Neural cell (in vitro differentiated cells): ENCODE data around the gene DCAF8. TPM values are rescaled to one million over a fixed set of nuclear protein-coding genes. Genes with fewer than 3 reads are reported as not detected.

Experiments used
- H2AFZ ChIP-seq: fragments of 200-600, 300-800 bp; sonication (generic), shearing (Covaris generic); 2 replicates; pipeline ENCODE4 v1.6.0; 2014; ENCODE audit warnings: low read depth, mild to moderate bottlenecking, antibody characterized with exemption, low read length, moderate library complexity
- H3F3A ChIP-seq: fragments of 200-600 bp; shearing (Covaris generic); 2 replicates; pipeline ENCODE4 v1.6.1; 2016; ENCODE audit warnings: mild to moderate bottlenecking, moderate library complexity, mixed read lengths, antibody characterized with exemption, low read length; ENCODE audit not compliant: insufficient read depth, poor library complexity, severe bottlenecking
- H3K27ac ChIP-seq: fragments of 200-600, 300-800 bp; sonication (generic), shearing (Covaris generic); 2 replicates; pipeline ENCODE4 v1.5.1; 2014; ENCODE audit warnings: mild to moderate bottlenecking, low read length, moderate library complexity
- H3K27me3 ChIP-seq: fragments of 300-800, 200-600 bp; sonication (generic), shearing (Covaris generic); 2 replicates; pipeline ENCODE4 v1.6.0; 2014; ENCODE audit warnings: mild to moderate bottlenecking, low read depth, low read length, moderate library complexity; ENCODE audit not compliant: insufficient read depth
- H3K36me3 ChIP-seq: fragments of 300-800, 200-600 bp; sonication (generic), shearing (Covaris generic); 2 replicates; pipeline ENCODE4 v1.5.1; 2014; ENCODE audit warnings: mild to moderate bottlenecking, antibody characterized with exemption, low read length, moderate library complexity; ENCODE audit not compliant: insufficient read depth
- H3K4me2 ChIP-seq: fragments of 300-800, 200-600 bp; sonication (generic), shearing (Covaris generic); 2 replicates; pipeline ENCODE4 v1.6.0; 2014; ENCODE audit warnings: mild to moderate bottlenecking, low read length
- H3K4me3 ChIP-seq: fragments of 300-800, 200-600 bp; sonication (generic), shearing (Covaris generic); 2 replicates; pipeline ENCODE4 v1.5.1; 2014; ENCODE audit warnings: mild to moderate bottlenecking, low read length, moderate library complexity
- H3K79me2 ChIP-seq: fragments of 200-600 bp; shearing (Covaris generic); replicated peaks from 2 replicates; pipeline ENCODE4 v1.6.0; 2014; ENCODE audit warnings: mild to moderate bottlenecking, low read length, moderate library complexity; ENCODE audit not compliant: insufficient read depth
- H3K9ac ChIP-seq: fragments of 300-800, 200-600 bp; sonication (generic), shearing (Covaris generic); 2 replicates; pipeline ENCODE4 v1.6.1; 2016; ENCODE audit warnings: mild to moderate bottlenecking, low read length, mixed read lengths
- H3K9me2 ChIP-seq: fragments of 200-600 bp; shearing (Covaris generic); 2 replicates; pipeline ENCODE4 v1.6.1; 2016; ENCODE audit warnings: mild to moderate bottlenecking, low read length, mixed read lengths; ENCODE audit not compliant: insufficient read depth
- H3K9me3 ChIP-seq: fragments of 200-600, 300-800 bp; sonication (generic), shearing (Covaris generic); 2 replicates; pipeline ENCODE4 v1.6.1; 2016; ENCODE audit warnings: mild to moderate bottlenecking, mixed run types, low read length, moderate library complexity, mixed read lengths
- H4K20me1 ChIP-seq: fragments of 200-600 bp; shearing (Covaris generic); 2 replicates; pipeline ENCODE4 v1.6.1; 2016; ENCODE audit warnings: mild to moderate bottlenecking, mixed run types; ENCODE audit not compliant: insufficient read depth
- CTCF ChIP-seq: fragments of 450-650 bp; IDR thresholded peaks from 2 replicates; pipeline ENCODE4 v1.5.1; 2014; ENCODE audit warnings: antibody characterized with exemption, mild to moderate bottlenecking, moderate library complexity; ENCODE audit not compliant: poor library complexity, severe bottlenecking
- EP300 ChIP-seq: fragments of 450-650 bp; conservative IDR thresholded peaks from 2 replicates; pipeline ENCODE4 v1.6.1; 2014; ENCODE audit warnings: antibody characterized with exemption, mild to moderate bottlenecking, moderate library complexity; ENCODE audit not compliant: poor library complexity, severe bottlenecking
- EZH2 ChIP-seq: fragments of 200-600, 300-800 bp; shearing (Covaris generic), sonication (generic); IDR thresholded peaks from 2 replicates; pipeline ENCODE4 v1.6.1; 2014; ENCODE audit warnings: antibody characterized with exemption, low read length, borderline replicate concordance, mild to moderate bottlenecking; ENCODE audit not compliant: insufficient read depth, poor library complexity, severe bottlenecking
- MXI1 ChIP-seq: fragments of 450-650 bp; conservative IDR thresholded peaks from 2 replicates; pipeline ENCODE4 v1.6.1; 2014; ENCODE audit warnings: antibody characterized with exemption, mild to moderate bottlenecking; ENCODE audit not compliant: poor library complexity, severe bottlenecking
- POLR2AphosphoS5 ChIP-seq: IDR thresholded peaks from 2 replicates; pipeline ENCODE4 v1.6.1; 2012
- RAD21 ChIP-seq: fragments of 450-650 bp; conservative IDR thresholded peaks from 2 replicates; pipeline ENCODE4 v1.6.1; 2014; ENCODE audit warnings: antibody characterized with exemption, mild to moderate bottlenecking, moderate library complexity
- REST ChIP-seq: IDR thresholded peaks from 2 replicates; pipeline ENCODE4 v1.6.1; 2012; ENCODE audit warnings: borderline replicate concordance
- SMC3 ChIP-seq: fragments of 450-650 bp; conservative IDR thresholded peaks from 2 replicates; pipeline ENCODE4 v1.6.1; 2014; ENCODE audit warnings: antibody characterized with exemption, mild to moderate bottlenecking, moderate library complexity; ENCODE audit not compliant: poor library complexity
- TAF1 ChIP-seq: IDR thresholded peaks from 2 replicates; pipeline ENCODE4 v1.6.1; 2012; ENCODE audit warnings: low read depth
- polyA plus RNA-seq: library from polyadenylated mRNA; depleted of rRNA; stranded (reverse); fragments of >200 nt; gene quantifications from 2 replicates; pipeline ENCODE4 v1.2.3, GENCODE V29; 2014

DCAF8 gene
- polyA plus RNA-seq, 1 donor from 2014 or later: 153 TPM

- no peak overlapping the region for H2AFZ ChIP-seq
- peaks cover 13% of the 10 kb centered on the region for H3K79me2 ChIP-seq
- no peaks in the 10 kb centered on the region for H3K36me3 ChIP-seq
- no peak overlapping the region for H3K4me3 ChIP-seq
- H3K9me2 ChIP-seq: no peaks in the 10 kb centered on the region
- H3K27ac ChIP-seq: no peak overlapping the region
- no peak overlapping the region for H3K4me2 ChIP-seq
- H3F3A ChIP-seq: no peaks in the 10 kb centered on the region
- TF ChIP-seq TAF1 (no peak), POLR2AphosphoS5 (no peak), REST (no peak), EZH2 (no peak), CTCF (no peak), SMC3 (no peak), EP300 (no peak), MXI1 (no peak), RAD21 (no peak)
- no peaks in the 10 kb centered on the region for H4K20me1 ChIP-seq
- no peaks in the 10 kb centered on the region for H3K27me3 ChIP-seq
- H3K9me3 ChIP-seq: no peaks in the 10 kb centered on the region
- H3K9ac ChIP-seq: no peak overlapping the region
Measured at GRCh38 chr1:160251011-160251410, 11.3 kb downstream of the DCAF8 start.

GRCh38 chr1:160247053-160247452 lies 15.3 kb downstream of the DCAF8 start:
- TF ChIP-seq EZH2 (no peak), RAD21 (no peak), SMC3 (no peak), TAF1 (no peak), EP300 (no peak), MXI1 (no peak), CTCF (no peak), POLR2AphosphoS5 (no peak), REST (no peak)

More at GRCh38 chr1:160247053-160247452, 15.3 kb downstream of the DCAF8 start:
- H3K36me3 ChIP-seq: no peaks in the 10 kb centered on the region
- no peaks in the 10 kb centered on the region for H3F3A ChIP-seq
- no peak overlapping the region for H3K4me3 ChIP-seq
- no peak overlapping the region for H3K4me2 ChIP-seq
- no peaks in the 10 kb centered on the region for H3K9me2 ChIP-seq
- no peak overlapping the region for H2AFZ ChIP-seq
- H3K9ac ChIP-seq: no peak overlapping the region
- H3K27me3 ChIP-seq: no peaks in the 10 kb centered on the region
- H3K79me2 ChIP-seq: peaks cover 18% of the 10 kb centered on the region
- H3K27ac ChIP-seq: no peak overlapping the region
- no peaks in the 10 kb centered on the region for H4K20me1 ChIP-seq
- H3K9me3 ChIP-seq: no peaks in the 10 kb centered on the region
